ENCODE results near the gene APOD.

The APOD gene

GRCh38 chr3:195571361-195571760 is 12.4 kb downstream of the APOD start:
- TF ChIP-seq CTCF (IDR thresholded peaks at IDR 0.05), result no peak

- TF ChIP-seq CTCF (IDR thresholded peaks at IDR 0.05), result no peak
Measured at GRCh38 chr3:195570912-195571311, 12.8 kb downstream of the APOD start.

- no peak for TF ChIP-seq CTCF (IDR thresholded peaks at IDR 0.05)
Measured at GRCh38 chr3:195570344-195570743, 13.4 kb downstream of the APOD start.

- no peak for TF ChIP-seq CTCF (IDR thresholded peaks at IDR 0.05)
Measured at GRCh38 chr3:195568630-195569029, 15.1 kb downstream of the APOD start.

GRCh38 chr3:195566797-195567196 is 16.9 kb downstream of the APOD start:
- no peak for TF ChIP-seq CTCF (IDR thresholded peaks at IDR 0.05)

- TF ChIP-seq CTCF (IDR thresholded peaks at IDR 0.05), result no peak
Measured at GRCh38 chr3:195565716-195566115, 18.0 kb downstream of the APOD start.

- TF ChIP-seq CTCF (IDR thresholded peaks at IDR 0.05), result no peak
Measured at GRCh38 chr3:195563317-195563716, 20.4 kb downstream of the APOD start.

- TF ChIP-seq CTCF (IDR thresholded peaks at IDR 0.05), result no peak
Measured at GRCh38 chr3:195559723-195560409, 23.9 kb downstream of the APOD start.
